CD4-positive, alpha-beta T cell (primary cell): ENCODE measurements around the gene SCUBE2. TPM values are rescaled to one million over a fixed set of nuclear protein-coding genes. Genes with fewer than 3 reads are reported as not detected.

Source experiments
- ATAC-seq: fragments of 200-7000 bp; cut with Tn5 transposase; one replicate; pipeline ENCODE4 v1.10.0; 2022; ENCODE audit warnings: mild to moderate bottlenecking; ENCODE audit not compliant: poor library complexity
- CTCF ChIA-PET: fragments of 350-600 bp; sonication (Branson Sonifier 250); formaldehyde crosslinking; loops from one replicate; lab custom pipeline; 2021; ENCODE audit warnings: antibody characterized with exemption, inconsistent platforms; lab: Charles Lee
- POLR2A ChIA-PET: fragments of 350-600 bp; sonication (Branson Sonifier 250); formaldehyde crosslinking; loops from one replicate; lab custom pipeline; 2021; ENCODE audit warnings: antibody characterized with exemption, inconsistent platforms; lab: Charles Lee
- DNase-seq, 14 experiments: peaks; one replicate each; pipeline ENCODE4 v3.0.0-alpha.2; 2013 to 2020; ENCODE audit warnings: mixed read lengths in 2 of 14
- H3K27ac ChIP-seq, 2 donors: one replicate each; pipeline versions ENCODE4 v1.5.1 to v1.7.0; 2013; ENCODE audit warnings: low read length in 2 of 2, low read depth in 1 of 2, mild to moderate bottlenecking in 1 of 2
- H3K27me3 ChIP-seq, 2 experiments: 1 replicate in 1 of 2; 2 replicates in 1 of 2; pipeline versions ENCODE4 v1.6.1 to v1.7.0; 2013; ENCODE audit warnings: low read length in 2 of 2, control low read depth in 1 of 2, mild to moderate bottlenecking in 1 of 2, moderate library complexity in 1 of 2; ENCODE audit not compliant: insufficient read depth in 2 of 2, control insufficient read depth in 1 of 2
- H3K36me3 ChIP-seq: one replicate; pipeline ENCODE4 v1.6.1; 2013; ENCODE audit warnings: low read length, control low read depth; ENCODE audit not compliant: insufficient read depth
- H3K4me1 ChIP-seq: one replicate; pipeline ENCODE4 v1.6.1; 2013; ENCODE audit warnings: low read length, control low read depth; ENCODE audit not compliant: insufficient read depth
- H3K4me3 ChIP-seq: one replicate; pipeline ENCODE4 v1.5.1; 2013; ENCODE audit warnings: mild to moderate bottlenecking, low read length, moderate library complexity
- H3K9me3 ChIP-seq, 2 experiments: 1 replicate in 1 of 2; 2 replicates in 1 of 2; pipeline versions ENCODE4 v1.6.1 to v1.7.0; 2013; ENCODE audit warnings: low read length in 2 of 2, mild to moderate bottlenecking in 2 of 2, control low read depth in 1 of 2, moderate library complexity in 1 of 2; ENCODE audit not compliant: control insufficient read depth in 1 of 2, insufficient read depth in 1 of 2
- H3K27ac Mint-ChIP-seq: one replicate; pipeline ENCODE4 v1.8.0; 2020; ENCODE audit warnings: mixed read lengths
- H3K27me3 Mint-ChIP-seq: one replicate; pipeline ENCODE4 v1.8.0; 2021; ENCODE audit warnings: mixed read lengths
- H3K36me3 Mint-ChIP-seq: one replicate; pipeline ENCODE4 v1.8.0; 2021; ENCODE audit warnings: low read depth, mixed read lengths
- H3K4me1 Mint-ChIP-seq: one replicate; pipeline ENCODE4 v1.8.0; 2021; ENCODE audit warnings: low read depth, mixed read lengths
- H3K4me3 Mint-ChIP-seq: one replicate; pipeline ENCODE4 v1.8.0; 2020; ENCODE audit warnings: mild to moderate bottlenecking, mixed read lengths
- H3K9me3 Mint-ChIP-seq: one replicate; pipeline ENCODE4 v1.8.0; 2020; ENCODE audit warnings: mixed read lengths
- CTCF ChIP-seq: fragments of 200-600 bp; IDR thresholded peaks from one replicate; pipeline ENCODE4 v1.8.0; 2022; ENCODE audit warnings: antibody characterized with exemption, mild to moderate bottlenecking
- intact Hi-C, 2 experiments: fragments of 100-400 bp; cut with DNase I in 1 of 2; cut with micrococcal nuclease in 1 of 2; formaldehyde crosslinking; loops; one replicate each; pipeline versions ENCODE4 v1.15.1 to v1.9.0; 2023 to 2025; cut with DNase I, micrococcal nuclease
- total RNA-seq, 174 experiments: library from RNA in 2 of 174; stranded (reverse) in 2 of 174; gene quantifications; one replicate each; pipeline ENCODE4 v1.2.3 and lab custom pipeline; 2021 to 2026

The SCUBE2 gene
- total RNA-seq, 2 experiments from 2014 or later, result 0.17 TPM; not detected in 1

- Mint-ChIP-seq H3K4me3 (no peak overlapping the region), H3K27ac (no peak overlapping the region), H3K36me3 (no peaks in the 10 kb centered on the region), H3K9me3 (no peaks in the 10 kb centered on the region), H3K4me1 (no peaks in the 10 kb centered on the region), H3K27me3 (peaks cover 8% of the 10 kb centered on the region)
- ChIA-PET CTCF (no interaction called here), POLR2A (no interaction called here)
- H3K9me3 ChIP-seq, result no peaks in the 10 kb centered on the region
- DNase-seq (no peak), ATAC-seq (no peak)
- H3K4me1 ChIP-seq, result no peaks in the 10 kb centered on the region
- no peak overlapping the region for H3K4me3 ChIP-seq
- TF ChIP-seq CTCF, result no peak
- H3K36me3 ChIP-seq, result no peaks in the 10 kb centered on the region
- H3K27ac ChIP-seq, result no peak overlapping the region
- intact Hi-C loops, result no loop called here
- peaks cover 3% of the 10 kb centered on the region in 2 experiments for H3K27me3 ChIP-seq
These were observed 48.9 kb downstream of the SCUBE2 start for GRCh38 chr11:9042488-9042887.

GRCh38 chr11:9041747-9042146, 49.7 kb downstream of the SCUBE2 start:
- DNase-seq, result no peak
- CTCF ChIA-PET, result no interaction called here
- H3K4me1 Mint-ChIP-seq, result no peaks in the 10 kb centered on the region

GRCh38 chr11:9040410-9040809, 51.0 kb downstream of the SCUBE2 start:
- peaks cover 3% of the 10 kb centered on the region in 2 experiments for H3K27me3 ChIP-seq
- intact Hi-C loops, result no loop called here
- Mint-ChIP-seq H3K4me1 (no peaks in the 10 kb centered on the region), H3K9me3 (no peaks in the 10 kb centered on the region), H3K36me3 (no peaks in the 10 kb centered on the region), H3K27ac (no peak overlapping the region), H3K27me3 (peaks cover 8% of the 10 kb centered on the region), H3K4me3 (no peak overlapping the region)
- ATAC-seq (no peak), DNase-seq (no peak)
- no peaks in the 10 kb centered on the region for H3K36me3 ChIP-seq
- POLR2A ChIA-PET, result no interaction called here
- CTCF ChIA-PET, result no interaction called here
- no peaks in the 10 kb centered on the region for H3K4me1 ChIP-seq
- H3K9me3 ChIP-seq, result no peaks in the 10 kb centered on the region
- no peak overlapping the region for H3K27ac ChIP-seq
- no peak overlapping the region for H3K4me3 ChIP-seq
- TF ChIP-seq CTCF, result no peak

More at GRCh38 chr11:9041747-9042146, 49.7 kb downstream of the SCUBE2 start:
- Mint-ChIP-seq H3K36me3 (no peaks in the 10 kb centered on the region), H3K9me3 (no peaks in the 10 kb centered on the region), H3K27ac (no peak overlapping the region), H3K27me3 (peaks cover 8% of the 10 kb centered on the region), H3K4me3 (no peak overlapping the region)
- H3K36me3 ChIP-seq, result no peaks in the 10 kb centered on the region
- peaks cover 3% of the 10 kb centered on the region in 2 experiments for H3K27me3 ChIP-seq
- intact Hi-C loops, result no loop called here
- no peaks in the 10 kb centered on the region for H3K4me1 ChIP-seq
- no peak overlapping the region for H3K27ac ChIP-seq
- ATAC-seq, result no peak
- POLR2A ChIA-PET, result interaction anchor here (0.6 kb wide), 1 partner anchor 130 kb away, joined by 3 read pairs; no protein-coding TSS in a partner anchor
- H3K4me3 ChIP-seq, result no peak overlapping the region
- no peak for TF ChIP-seq CTCF
- no peaks in the 10 kb centered on the region for H3K9me3 ChIP-seq
